Measurements from ENCODE around the gene EHMT1. TPM values are rescaled to one million over a fixed set of nuclear protein-coding genes. Genes with fewer than 3 reads are reported as not detected.

Gene EHMT1
- total RNA-seq, 2 experiments from 2014 or later: 80.6 to 87.8 TPM

GRCh38 chr9:137666513-137666822 lies 47.7 kb downstream of the EHMT1 start:
- Mint-ChIP-seq H3K36me3 (ENCODE audit: low read depth) (peaks cover 44% of the 10 kb centered on the region), H3K27ac (peak overlapping the region; percentile 33), H3K4me1 (ENCODE audit: low read depth) (peaks cover 57% of the 10 kb centered on the region), H3K27me3 (no peaks in the 10 kb centered on the region), H3K9me3 (no peaks in the 10 kb centered on the region), H3K4me3 (no peak overlapping the region)
- Histone ChIP-seq H3K4me1 (ENCODE audit: insufficient read depth, low read length) (peaks cover 24% of the 10 kb centered on the region), H3K27me3 (ENCODE audit: control insufficient read depth in 1 of 2, insufficient read depth in 2 of 2, low read length in 2 of 2) (no peaks in the 10 kb centered on the region), H3K36me3 (ENCODE audit: insufficient read depth, low read length) (peaks cover 21% of the 10 kb centered on the region), H3K9me3 (ENCODE audit: control insufficient read depth in 1 of 2, insufficient read depth in 1 of 2, low read length in 2 of 2) (no peaks in the 10 kb centered on the region), H3K4me3 (ENCODE audit: low read length) (no peak overlapping the region), H3K27ac (ENCODE audit: low read depth in 1 of 2, low read length in 2 of 2) (no peak overlapping the region)
- TF ChIP-seq CTCF (IDR thresholded peaks at IDR 0.05): no peak
- CTCF ChIA-PET: no interaction called here
- no peak for DNase-seq
- intact Hi-C loops (cut with DNase I, micrococcal nuclease): no loop called here
- ATAC-seq (ENCODE audit: poor library complexity): no peak
- POLR2A ChIA-PET: interaction anchor here (1.2 kb wide), 1 partner anchor 47 kb away, joined by 4 read pairs; the partner anchor contains the start of gene EHMT1

GRCh38 chr9:137666955-137667670 lies 48.3 kb downstream of the EHMT1 start:
- ATAC-seq (ENCODE audit: poor library complexity): no peak
- H3K4me1 ChIP-seq (ENCODE audit: insufficient read depth, low read length): peaks cover 24% of the 10 kb centered on the region
- TF ChIP-seq CTCF (IDR thresholded peaks at IDR 0.05): no peak
- H3K9me3 Mint-ChIP-seq: no peaks in the 10 kb centered on the region
- no peaks in the 10 kb centered on the region for H3K27me3 Mint-ChIP-seq
- H3K27ac ChIP-seq (ENCODE audit: low read depth in 1 of 2, low read length in 2 of 2): peak overlapping the region in 1 of 2 donors; percentile 14
- H3K36me3 Mint-ChIP-seq (ENCODE audit: low read depth): peaks cover 44% of the 10 kb centered on the region
- intact Hi-C loops (cut with DNase I, micrococcal nuclease): no loop called here
- no peak overlapping the region for H3K4me3 ChIP-seq (ENCODE audit: low read length)
- peaks cover 62% of the 10 kb centered on the region for H3K4me1 Mint-ChIP-seq (ENCODE audit: low read depth)
- peak overlapping the region; percentile 54 for H3K27ac Mint-ChIP-seq
- H3K4me3 Mint-ChIP-seq: no peak overlapping the region
- no peak for DNase-seq
- no peaks in the 10 kb centered on the region for H3K9me3 ChIP-seq (ENCODE audit: control insufficient read depth in 1 of 2, insufficient read depth in 1 of 2, low read length in 2 of 2)
- no peaks in the 10 kb centered on the region for H3K27me3 ChIP-seq (ENCODE audit: control insufficient read depth in 1 of 2, insufficient read depth in 2 of 2, low read length in 2 of 2)
- peaks cover 21% of the 10 kb centered on the region for H3K36me3 ChIP-seq (ENCODE audit: insufficient read depth, low read length)
- ChIA-PET CTCF (no interaction called here), POLR2A (interaction anchor here (1.2 kb wide), 1 partner anchor 48 kb away, joined by 4 read pairs; the partner anchor contains the start of gene EHMT1)

- POLR2A ChIA-PET: no interaction called here
- DNase-seq (no peak), ATAC-seq (ENCODE audit: poor library complexity) (no peak)
- Mint-ChIP-seq H3K36me3 (ENCODE audit: low read depth) (peaks cover 51% of the 10 kb centered on the region), H3K4me3 (no peak overlapping the region), H3K27ac (peak overlapping the region; percentile 54), H3K4me1 (ENCODE audit: low read depth) (peaks cover 69% of the 10 kb centered on the region), H3K9me3 (no peaks in the 10 kb centered on the region), H3K27me3 (no peaks in the 10 kb centered on the region)
- CTCF ChIA-PET: no interaction called here
- Histone ChIP-seq H3K27ac (ENCODE audit: low read depth in 1 of 2, low read length in 2 of 2) (no peak overlapping the region), H3K9me3 (ENCODE audit: control insufficient read depth in 1 of 2, insufficient read depth in 1 of 2, low read length in 2 of 2) (no peaks in the 10 kb centered on the region), H3K27me3 (ENCODE audit: control insufficient read depth in 1 of 2, insufficient read depth in 2 of 2, low read length in 2 of 2) (no peaks in the 10 kb centered on the region), H3K4me1 (ENCODE audit: insufficient read depth, low read length) (peaks cover 28% of the 10 kb centered on the region), H3K4me3 (ENCODE audit: low read length) (no peak overlapping the region), H3K36me3 (ENCODE audit: insufficient read depth, low read length) (peaks cover 21% of the 10 kb centered on the region)
- intact Hi-C loops (cut with DNase I, micrococcal nuclease): no loop called here
- TF ChIP-seq CTCF (IDR thresholded peaks at IDR 0.05): no peak
These were observed 49.4 kb downstream of the EHMT1 start for GRCh38 chr9:137668203-137668602.

Data from CD4-positive, alpha-beta T cell (primary cell).